ENCODE measurements around the gene BCL2L12.

BCL2L12 gene

DNA sequence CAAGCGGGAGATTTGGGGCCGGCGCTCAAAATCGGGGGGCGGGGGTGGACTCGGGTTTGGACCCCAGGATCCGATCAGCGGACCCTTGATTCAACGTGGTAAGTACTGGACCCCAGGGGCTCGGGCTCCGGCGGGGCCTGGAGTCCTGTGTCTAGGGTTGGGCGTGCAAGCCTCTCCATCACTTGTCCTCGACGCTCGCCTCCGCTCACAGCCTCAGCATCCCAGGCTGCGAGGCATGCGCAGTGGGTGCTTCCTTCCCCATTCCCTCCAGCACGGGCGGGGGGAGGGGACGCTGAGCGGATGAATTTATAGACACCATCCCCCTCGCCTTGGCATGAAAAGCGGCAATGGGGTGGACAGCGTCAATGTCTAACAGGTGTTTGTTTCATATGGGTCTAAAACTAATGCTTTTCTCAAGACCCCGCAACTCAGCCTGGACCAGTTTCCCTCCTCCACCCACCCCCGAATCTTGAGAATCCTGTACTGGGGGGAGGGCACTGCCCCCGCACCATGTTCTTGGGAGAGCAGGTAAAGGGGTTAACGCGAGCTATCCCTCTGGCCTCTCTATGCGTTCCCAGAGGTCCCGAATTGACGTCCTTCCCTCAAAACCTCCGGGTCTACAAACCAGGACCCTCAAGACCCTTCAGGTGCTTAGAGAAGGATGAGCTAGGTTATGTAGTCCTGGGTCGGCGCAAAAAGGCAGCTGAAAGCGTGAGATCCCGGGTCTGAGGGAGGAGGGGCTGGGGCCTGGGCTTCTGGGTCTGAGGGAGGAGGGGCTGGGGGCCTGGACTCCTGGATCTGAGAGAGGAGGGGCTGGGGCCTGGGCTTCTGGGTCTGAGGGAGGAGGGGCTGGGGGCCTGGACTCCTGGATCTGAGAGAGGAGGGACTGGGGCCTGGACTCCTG, 25.8 kb downstream of the BCL2L12 start:
- H3K4me3 Mint-ChIP-seq = peak overlapping the region; percentile 83 to 87 (median 85)
- no peaks in the 10 kb centered on the region for H3K9me3 Mint-ChIP-seq
- H3K27ac Mint-ChIP-seq = peak overlapping the region; percentile 82 to 91 (median 89)
- H3K4me1 Mint-ChIP-seq = peaks cover 37% of the 10 kb centered on the region
- H3K36me3 Mint-ChIP-seq (ENCODE audit: low read depth) = peaks cover 12% of the 10 kb centered on the region
- H3K27me3 Mint-ChIP-seq (ENCODE audit: low read depth) = no peaks in the 10 kb centered on the region
- TF ChIP-seq, protein P1, sequence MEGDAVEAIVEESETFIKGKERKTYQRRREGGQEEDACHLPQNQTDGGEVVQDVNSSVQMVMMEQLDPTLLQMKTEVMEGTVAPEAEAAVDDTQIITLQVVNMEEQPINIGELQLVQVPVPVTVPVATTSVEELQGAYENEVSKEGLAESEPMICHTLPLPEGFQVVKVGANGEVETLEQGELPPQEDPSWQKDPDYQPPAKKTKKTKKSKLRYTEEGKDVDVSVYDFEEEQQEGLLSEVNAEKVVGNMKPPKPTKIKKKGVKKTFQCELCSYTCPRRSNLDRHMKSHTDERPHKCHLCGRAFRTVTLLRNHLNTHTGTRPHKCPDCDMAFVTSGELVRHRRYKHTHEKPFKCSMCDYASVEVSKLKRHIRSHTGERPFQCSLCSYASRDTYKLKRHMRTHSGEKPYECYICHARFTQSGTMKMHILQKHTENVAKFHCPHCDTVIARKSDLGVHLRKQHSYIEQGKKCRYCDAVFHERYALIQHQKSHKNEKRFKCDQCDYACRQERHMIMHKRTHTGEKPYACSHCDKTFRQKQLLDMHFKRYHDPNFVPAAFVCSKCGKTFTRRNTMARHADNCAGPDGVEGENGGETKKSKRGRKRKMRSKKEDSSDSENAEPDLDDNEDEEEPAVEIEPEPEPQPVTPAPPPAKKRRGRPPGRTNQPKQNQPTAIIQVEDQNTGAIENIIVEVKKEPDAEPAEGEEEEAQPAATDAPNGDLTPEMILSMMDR (IDR thresholded peaks at IDR 0.05; ENCODE audit: unreplicated experiment in 3 of 3) = no peak

DNA sequence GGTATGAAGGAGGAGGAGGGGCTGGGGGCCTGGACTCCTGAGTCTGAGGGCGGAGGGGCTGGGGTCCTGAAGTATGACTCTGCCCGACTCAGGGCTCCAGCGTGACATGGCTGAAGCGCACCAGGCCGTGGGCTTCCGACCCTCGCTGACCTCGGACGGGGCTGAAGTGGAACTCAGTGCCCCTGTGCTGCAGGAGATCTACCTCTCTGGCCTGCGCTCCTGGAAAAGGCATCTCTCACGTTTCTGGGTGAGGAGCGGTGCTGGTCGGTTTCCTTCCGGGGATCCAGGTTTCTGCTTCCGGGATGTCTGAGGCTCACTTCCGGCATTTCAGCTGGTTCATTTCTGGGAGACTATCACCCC, 26.4 kb downstream of the BCL2L12 start:
- Mint-ChIP-seq H3K27ac (peak overlapping the region in 2 of 3 experiments; percentile 32 to 89), H3K36me3 (ENCODE audit: low read depth) (peaks cover 14% of the 10 kb centered on the region)

DNA sequence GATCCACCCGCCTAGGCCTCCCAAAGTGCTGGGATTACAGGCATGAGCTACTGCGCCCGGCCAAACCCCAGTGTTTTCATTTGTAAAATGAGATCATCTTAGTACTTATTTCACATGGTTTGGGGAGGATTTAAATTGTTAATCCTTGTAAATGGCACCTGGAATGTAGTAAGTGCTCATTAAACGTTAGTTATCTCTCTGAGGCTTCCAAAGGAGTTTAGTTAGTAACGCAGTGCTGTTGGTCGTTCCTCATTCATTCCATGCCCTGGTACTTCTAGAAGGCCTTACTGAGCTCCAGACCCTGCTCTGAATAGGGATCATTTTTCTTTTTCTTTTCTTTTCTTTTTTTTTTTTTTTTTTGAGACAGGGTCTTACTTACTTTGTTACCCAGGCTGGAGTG, 30.4 kb downstream of the BCL2L12 start:
- no peaks in the 10 kb centered on the region for H3K9me3 Mint-ChIP-seq
- peaks cover 12% of the 10 kb centered on the region for H3K36me3 Mint-ChIP-seq (ENCODE audit: low read depth)
- no peak overlapping the region for H3K27ac Mint-ChIP-seq
- no peak overlapping the region for H3K4me3 Mint-ChIP-seq
- TF ChIP-seq, protein P1 (IDR thresholded peaks at IDR 0.05; ENCODE audit: unreplicated experiment in 3 of 3) = no peak
- peaks cover 10% of the 10 kb centered on the region for H3K4me1 Mint-ChIP-seq
- no peaks in the 10 kb centered on the region for H3K27me3 Mint-ChIP-seq (ENCODE audit: low read depth)

More for the DNA sequence above, 26.4 kb downstream of the BCL2L12 start:
- H3K27me3 Mint-ChIP-seq (ENCODE audit: low read depth) = no peaks in the 10 kb centered on the region
- peak overlapping the region; percentile 83 to 87 (median 85) for H3K4me3 Mint-ChIP-seq
- H3K9me3 Mint-ChIP-seq = no peaks in the 10 kb centered on the region
- TF ChIP-seq, protein P1 (IDR thresholded peaks at IDR 0.05; ENCODE audit: unreplicated experiment in 3 of 3) = no peak
- H3K4me1 Mint-ChIP-seq = peaks cover 37% of the 10 kb centered on the region

DNA sequence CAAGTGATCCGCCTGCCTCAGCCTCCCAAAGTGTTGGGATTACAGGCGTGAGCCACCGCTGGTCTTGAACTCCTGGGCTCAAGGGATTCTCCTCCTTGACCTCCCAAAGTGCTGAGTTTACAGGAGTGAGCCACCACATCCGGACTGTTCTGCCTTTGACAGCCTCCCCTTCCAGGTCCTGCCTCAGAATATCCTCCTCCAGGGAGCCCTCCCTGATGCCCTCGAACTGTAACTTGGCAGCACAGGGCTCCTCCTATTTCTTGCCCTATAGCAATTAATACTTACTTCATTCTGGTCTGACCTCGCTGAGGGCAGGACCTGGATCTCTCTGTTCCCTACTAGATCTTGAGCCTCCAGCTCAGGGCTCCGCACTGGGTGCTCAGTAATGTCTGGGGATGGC, 31.1 kb downstream of the BCL2L12 start:
- Mint-ChIP-seq H3K36me3 (ENCODE audit: low read depth) (peaks cover 12% of the 10 kb centered on the region), H3K27me3 (ENCODE audit: low read depth) (no peaks in the 10 kb centered on the region), H3K9me3 (no peaks in the 10 kb centered on the region), H3K4me3 (no peak overlapping the region), H3K27ac (no peak overlapping the region), H3K4me1 (peaks cover 6% of the 10 kb centered on the region)
- TF ChIP-seq, protein P1 (IDR thresholded peaks at IDR 0.05; ENCODE audit: unreplicated experiment in 3 of 3) = no peak

DNA sequence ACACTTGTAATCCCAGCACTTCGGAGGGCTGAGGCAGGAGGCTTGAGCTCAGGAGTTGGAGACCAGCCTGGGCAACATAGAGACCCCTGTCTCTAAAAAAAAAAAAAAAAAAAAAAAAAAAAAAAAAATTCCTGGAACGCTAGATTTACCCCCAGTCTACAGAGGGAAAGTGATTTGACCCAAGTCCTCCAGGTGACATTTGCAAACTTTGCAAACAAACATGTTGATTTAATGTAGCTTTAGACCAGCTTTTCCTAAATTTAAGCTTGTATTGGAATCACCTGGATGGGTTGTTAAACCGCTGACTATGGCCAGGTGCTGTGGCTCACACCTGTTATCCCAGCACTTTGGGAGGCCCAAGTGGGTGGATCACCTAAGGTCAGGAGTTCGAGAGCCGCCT, 33.6 kb downstream of the BCL2L12 start:
- no peaks in the 10 kb centered on the region for H3K4me1 Mint-ChIP-seq
- no peaks in the 10 kb centered on the region for H3K27me3 Mint-ChIP-seq (ENCODE audit: low read depth)
- TF ChIP-seq, protein P1 (IDR thresholded peaks at IDR 0.05; ENCODE audit: unreplicated experiment in 3 of 3) = no peak
- no peak overlapping the region for H3K27ac Mint-ChIP-seq
- no peaks in the 10 kb centered on the region for H3K9me3 Mint-ChIP-seq
- peaks cover 8% of the 10 kb centered on the region for H3K36me3 Mint-ChIP-seq (ENCODE audit: low read depth)
- no peak overlapping the region for H3K4me3 Mint-ChIP-seq

DNA sequence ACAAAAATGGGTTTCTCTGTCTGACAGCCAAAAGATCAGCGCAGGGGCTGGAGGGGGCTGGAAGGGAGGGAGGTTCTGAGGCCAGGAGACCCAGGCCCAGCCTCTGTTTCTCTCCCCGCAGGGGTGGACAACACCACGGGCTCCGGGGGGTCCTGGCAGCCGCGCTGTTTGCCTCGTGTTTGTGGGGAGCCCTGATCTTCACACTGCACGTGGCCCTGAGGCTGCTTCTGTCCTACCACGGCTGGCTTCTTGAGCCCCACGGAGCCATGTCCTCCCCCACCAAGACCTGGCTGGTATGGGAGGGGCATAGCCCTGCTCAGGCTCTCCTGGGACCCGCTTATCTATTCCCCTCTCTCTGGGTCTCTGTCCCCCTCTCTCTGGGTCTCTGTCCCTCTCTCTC, 34.8 kb downstream of the BCL2L12 start:
- Mint-ChIP-seq H3K27ac (no peak overlapping the region), H3K4me1 (no peaks in the 10 kb centered on the region), H3K4me3 (no peak overlapping the region), H3K9me3 (no peaks in the 10 kb centered on the region), H3K27me3 (ENCODE audit: low read depth) (no peaks in the 10 kb centered on the region), H3K36me3 (ENCODE audit: low read depth) (peaks cover 8% of the 10 kb centered on the region)
- TF ChIP-seq, protein P1 (IDR thresholded peaks at IDR 0.05; ENCODE audit: unreplicated experiment in 3 of 3) = no peak

Measured in nephron (organoid).